Measurements from ENCODE around the gene SORCS2. TPM values are rescaled to one million over a fixed set of nuclear protein-coding genes. Genes with fewer than 3 reads are reported as not detected.

Gene SORCS2
- total and polyA plus RNA-seq, 2 of the 8 experiments (the other 6 are each of a cell fraction or from before 2014, with no cell fraction given), result 0.36 to 1.8 TPM

DNA sequence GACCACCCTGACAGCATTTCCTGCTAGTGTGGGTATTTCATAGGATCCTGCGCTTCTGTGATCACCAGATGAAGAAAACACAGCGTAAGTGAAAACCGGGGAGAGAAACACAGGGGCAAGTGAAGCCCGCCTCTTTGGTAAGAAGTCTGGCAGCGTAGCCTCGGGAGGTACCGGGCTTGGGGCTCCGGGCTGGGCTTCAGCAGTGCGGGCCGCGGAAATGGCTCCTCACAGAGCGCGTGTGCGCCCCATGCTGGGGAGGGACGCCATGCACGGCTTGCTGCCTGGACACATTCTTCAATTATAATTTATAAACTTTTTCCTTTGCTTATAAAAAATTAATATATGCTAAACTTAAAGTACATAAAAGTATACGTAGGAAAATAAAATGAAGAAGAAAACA lies 595.9 kb downstream of the SORCS2 start:
- Histone ChIP-seq H3K27me3 (replicated peaks in 1 of 4; ENCODE audit: control insufficient read depth in 3 of 4, extremely low read depth in 1 of 4, insufficient read depth in 3 of 4, low read length in 3 of 4) (no peaks in the 10 kb centered on the region), H3K4ac (replicated peaks; ENCODE audit: insufficient read length, low read depth, low read length) (no peak overlapping the region), H3K27ac (ENCODE audit: low read depth, low read length) (no peak overlapping the region), H3K79me2 (ENCODE audit: control insufficient read depth in 1 of 2, insufficient read depth in 2 of 2, low read length in 2 of 2) (no peaks in the 10 kb centered on the region), H3K9ac (replicated peaks in 1 of 4; ENCODE audit: extremely low read depth in 1 of 4, low read depth in 3 of 4, low read length in 3 of 4) (no peak overlapping the region), H4K8ac (ENCODE audit: extremely low read depth, insufficient read depth, low read length) (no peak overlapping the region), H3K79me1 (ENCODE audit: low read depth, low read length) (no peaks in the 10 kb centered on the region), H3K18ac (ENCODE audit: extremely low read depth, low read length) (no peak overlapping the region), H3K4me3 (ENCODE audit: extremely low read depth in 1 of 4, insufficient read depth in 2 of 4, low read depth in 3 of 4, low read length in 4 of 4) (no peak overlapping the region), H3K23ac (ENCODE audit: insufficient read length) (no peak overlapping the region), H2BK20ac (ENCODE audit: low read length) (no peak overlapping the region), H2BK15ac (ENCODE audit: low read length) (no peak overlapping the region), H2BK5ac (ENCODE audit: low read depth, low read length) (no peak overlapping the region), H2AFZ (ENCODE audit: low read length) (no peak overlapping the region), H2BK120ac (replicated peaks; ENCODE audit: low read depth, low read length) (no peak overlapping the region), H3K23me2 (ENCODE audit: low read depth, low read length) (no peaks in the 10 kb centered on the region), H3K14ac (ENCODE audit: insufficient read length) (no peak overlapping the region), H4K91ac (replicated peaks; ENCODE audit: insufficient read length, low read length) (no peak overlapping the region), H2AK5ac (ENCODE audit: low read depth, low read length) (no peak overlapping the region), H3K56ac (replicated peaks; ENCODE audit: insufficient read length, low read depth, low read length) (no peak overlapping the region), H3K4me1 (replicated peaks in 1 of 4; ENCODE audit: control insufficient read depth in 3 of 4, insufficient read depth in 4 of 4, low read length in 3 of 4) (no peaks in the 10 kb centered on the region), H2BK12ac (ENCODE audit: low read depth, low read length) (no peak overlapping the region), H4K20me1 (replicated peaks in 1 of 2; ENCODE audit: control insufficient read depth in 1 of 2, insufficient read depth in 2 of 2, low read length in 2 of 2) (peaks cover 0 to 2% of the 10 kb centered on the region in 2 experiments), H3K9me3 (ENCODE audit: insufficient read depth in 2 of 2, low read depth in 1 of 2, low read length in 1 of 2) (no peaks in the 10 kb centered on the region), H4K5ac (ENCODE audit: insufficient read length, low read depth, low read length) (no peak overlapping the region), H3K4me2 (ENCODE audit: insufficient read depth in 1 of 2, low read depth in 2 of 2, low read length in 2 of 2) (no peak overlapping the region), H3K36me3 (ENCODE audit: control insufficient read depth in 2 of 4, insufficient read depth in 4 of 4, low read length in 3 of 4) (peaks cover 0 to 3% (median 0%) of the 10 kb centered on the region in 4 experiments; a peak in 2 of 8 replicates)
- FAIRE-seq, result no peak
- TF ChIP-seq, protein P1, sequence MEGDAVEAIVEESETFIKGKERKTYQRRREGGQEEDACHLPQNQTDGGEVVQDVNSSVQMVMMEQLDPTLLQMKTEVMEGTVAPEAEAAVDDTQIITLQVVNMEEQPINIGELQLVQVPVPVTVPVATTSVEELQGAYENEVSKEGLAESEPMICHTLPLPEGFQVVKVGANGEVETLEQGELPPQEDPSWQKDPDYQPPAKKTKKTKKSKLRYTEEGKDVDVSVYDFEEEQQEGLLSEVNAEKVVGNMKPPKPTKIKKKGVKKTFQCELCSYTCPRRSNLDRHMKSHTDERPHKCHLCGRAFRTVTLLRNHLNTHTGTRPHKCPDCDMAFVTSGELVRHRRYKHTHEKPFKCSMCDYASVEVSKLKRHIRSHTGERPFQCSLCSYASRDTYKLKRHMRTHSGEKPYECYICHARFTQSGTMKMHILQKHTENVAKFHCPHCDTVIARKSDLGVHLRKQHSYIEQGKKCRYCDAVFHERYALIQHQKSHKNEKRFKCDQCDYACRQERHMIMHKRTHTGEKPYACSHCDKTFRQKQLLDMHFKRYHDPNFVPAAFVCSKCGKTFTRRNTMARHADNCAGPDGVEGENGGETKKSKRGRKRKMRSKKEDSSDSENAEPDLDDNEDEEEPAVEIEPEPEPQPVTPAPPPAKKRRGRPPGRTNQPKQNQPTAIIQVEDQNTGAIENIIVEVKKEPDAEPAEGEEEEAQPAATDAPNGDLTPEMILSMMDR (IDR thresholded peaks at IDR 0.05; ENCODE audit: control extremely low read depth in 1 of 3, insufficient read depth in 1 of 3, low read depth in 1 of 3, low read length in 3 of 3), result peak in 2 of 3 experiments; percentile 9 to 13; a peak in 2 of 4 replicates
- TF ChIP-seq EZH2 (IDR thresholded peaks at IDR 0.05; ENCODE audit: low read depth, low read length, severe bottlenecking) (no peak), RAD21 (IDR thresholded peaks at IDR 0.05 in 1 of 2, conservative IDR thresholded peaks at IDR 0.05 in 1 of 2; ENCODE audit: low read depth in 2 of 2, low read length in 2 of 2) (peak in 1 of 2 experiments; percentile 13; a peak in 2 of 4 replicates)
- CTCF ChIA-PET (ENCODE audit: partially characterized antibody), result interaction anchor here (2.2 kb wide), 1 partner anchor 18 kb away, joined by 7 read pairs; no protein-coding TSS in a partner anchor
- WGBS, 2 experiments (ENCODE audit: extremely low coverage in 1 of 2, insufficient coverage in 1 of 2, insufficient read length in 1 of 2, insufficient replicate concordance in 2 of 2, low coverage in 1 of 2, low lambda C conversion rate in 2 of 2, missing lambda C conversion rate in 1 of 2), result 92% methylated on average over 17 of the region's 17 CpGs; no CpG with 5 or more reads in 1 of the 2 experiments
- POLR2A ChIA-PET (ENCODE audit: partially characterized antibody), result no interaction called here
- DNase-seq (ENCODE audit: low read depth in 1 of 2, low spot score in 2 of 2), result no peak
